DMS153 treated with DMSO at 0.1 percent for 48 hours (cell line): ENCODE data around the gene PRKCD.
A peak's percentile ranks its signal among the peaks of the same experiment; 100 is the strongest.
"Not testable (repeated sequence)": the region's sequence is repeated elsewhere in the genome, so short reads cannot be mapped to it uniquely, and the experiment has no call there.

Experiments
- DNase-seq: peaks from one replicate; lab custom pipeline; 2025; ENCODE audit not compliant: unreplicated experiment; lab: John Stamatoyannopoulos, UW

The PRKCD gene

DNA sequence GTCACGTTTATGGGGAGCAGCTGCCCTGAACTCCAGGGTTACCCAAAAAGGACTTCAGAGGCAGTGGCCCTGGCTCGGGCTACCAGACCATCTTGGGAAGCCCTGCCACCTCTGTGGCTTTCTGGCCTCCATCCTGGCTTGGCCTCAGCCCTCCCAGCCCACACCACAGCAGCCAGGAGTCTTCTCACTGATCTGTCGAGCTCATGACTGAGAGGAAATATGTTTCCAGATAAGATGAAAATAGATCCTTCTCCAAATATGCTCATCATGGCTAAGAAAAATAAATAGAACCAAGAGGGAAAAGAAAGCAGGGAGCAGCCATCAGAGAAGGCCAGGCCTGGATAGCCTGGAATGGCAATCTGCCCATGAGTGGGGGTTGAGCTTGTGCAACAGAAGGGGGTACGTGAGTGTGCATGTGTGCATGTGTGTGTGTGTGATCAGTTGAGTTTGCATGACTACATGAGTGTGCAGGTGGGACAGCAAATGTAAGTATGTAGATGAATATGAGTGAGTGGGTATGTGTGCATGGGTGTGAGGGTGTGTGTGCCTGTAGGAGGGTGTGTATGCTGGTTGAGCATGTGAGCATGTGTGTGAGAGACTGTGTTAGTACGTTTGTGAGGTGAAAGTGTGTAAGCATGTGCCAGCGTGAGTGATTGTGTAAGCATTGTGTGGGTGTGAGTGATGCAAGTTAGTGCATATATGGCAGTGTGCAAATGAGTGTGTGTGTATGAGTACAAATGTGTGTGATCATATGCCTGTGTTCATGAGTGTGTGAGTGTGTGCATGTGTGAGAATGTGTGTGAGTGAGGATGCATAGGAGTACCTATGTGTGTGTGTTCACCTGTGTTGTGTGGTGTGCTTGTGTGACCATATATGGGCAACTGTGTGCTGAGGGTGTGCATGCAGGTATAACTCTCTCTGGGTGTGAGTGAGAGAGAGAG lies 20.8 kb upstream of the PRKCD start:
- no peak for DNase-seq

DNA sequence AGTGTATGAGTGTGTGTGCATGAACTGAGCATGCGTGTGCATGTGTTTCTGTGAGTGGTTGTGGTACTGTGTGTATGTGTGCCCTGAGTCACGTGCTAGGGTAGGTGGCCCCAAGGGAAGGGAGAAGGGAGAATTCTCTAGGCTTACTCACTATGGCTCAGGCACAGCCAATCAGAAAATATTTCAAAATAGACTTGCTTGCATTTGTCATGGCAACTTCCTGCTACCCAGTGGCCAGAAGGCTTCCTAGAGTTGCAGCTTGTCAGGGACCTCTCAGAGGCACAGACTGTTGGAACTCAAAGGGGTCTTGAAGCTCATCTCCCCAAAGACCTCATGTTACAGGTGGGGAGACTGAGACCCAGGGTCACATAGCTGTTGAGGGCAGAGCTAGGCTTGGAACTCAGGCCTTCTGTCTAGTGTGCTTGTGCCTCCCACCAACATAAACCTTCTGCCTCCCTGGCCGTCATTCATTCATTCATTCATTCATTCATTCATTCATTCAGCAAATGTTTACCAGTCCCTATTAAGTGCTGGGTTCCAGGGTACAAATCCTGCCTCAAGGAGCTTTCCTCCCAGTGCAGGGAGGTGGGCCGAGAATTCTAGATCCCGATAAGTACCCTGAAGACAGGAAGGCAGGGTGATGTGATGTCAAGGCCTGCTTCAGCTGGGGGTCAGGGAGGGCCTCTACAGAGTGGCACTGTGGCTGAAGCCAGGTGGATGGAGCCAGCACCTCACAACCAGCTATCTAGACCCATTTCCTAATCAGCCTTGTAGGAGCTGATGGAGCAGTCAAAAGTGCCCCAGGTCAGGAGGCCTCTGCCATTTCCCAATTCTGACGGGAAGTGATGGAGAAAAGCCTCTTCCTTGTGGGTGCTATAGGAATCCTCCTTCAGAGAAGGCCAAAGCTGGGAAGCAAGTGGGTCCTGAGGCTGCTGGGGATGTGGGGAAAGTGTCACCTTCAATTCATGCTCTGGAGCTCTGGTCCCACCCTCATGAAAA lies 19.9 kb upstream of the PRKCD start:
- no peak for DNase-seq

DNA sequence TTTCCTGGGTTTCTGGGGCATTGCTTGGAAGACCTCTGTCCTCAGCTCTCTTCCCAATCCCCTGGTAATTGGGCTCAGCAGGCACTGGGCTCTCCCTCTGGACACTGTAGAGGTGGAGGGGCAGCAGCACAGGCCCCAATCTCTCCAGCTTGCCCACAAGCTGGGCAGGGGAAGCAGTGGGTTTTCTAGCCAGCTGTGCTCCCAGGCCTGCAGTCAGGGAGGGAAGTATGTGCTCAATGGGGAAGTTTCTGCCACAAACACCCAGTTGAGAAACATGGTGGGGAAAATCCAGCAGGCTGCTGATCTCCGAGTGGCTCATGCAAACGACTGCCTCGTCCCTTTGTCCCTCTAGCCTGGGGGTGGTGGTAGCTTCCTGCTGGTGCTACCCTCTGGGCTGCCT lies 18.0 kb upstream of the PRKCD start:
- DNase-seq, result no peak

DNA sequence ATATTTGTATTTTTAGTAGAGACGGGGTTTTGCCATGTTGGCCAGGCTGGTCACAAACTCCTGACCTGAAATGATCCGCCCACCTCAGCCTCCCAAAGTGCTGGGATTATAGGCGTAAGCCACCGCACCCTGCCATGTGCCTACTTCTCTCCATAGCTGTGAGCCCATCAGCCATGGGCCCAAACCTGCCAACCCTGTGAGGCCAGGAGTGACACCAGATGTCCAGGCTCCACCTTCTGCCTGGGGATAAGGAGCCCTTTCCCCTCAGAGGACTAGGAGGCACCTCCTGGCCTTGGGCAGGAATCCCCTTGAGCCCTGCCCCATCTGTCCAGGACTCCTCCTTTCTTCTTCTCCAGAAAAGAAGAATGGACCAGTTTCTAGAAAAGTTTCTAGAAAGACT lies 16.6 kb upstream of the PRKCD start:
- DNase-seq, result no peak

DNA sequence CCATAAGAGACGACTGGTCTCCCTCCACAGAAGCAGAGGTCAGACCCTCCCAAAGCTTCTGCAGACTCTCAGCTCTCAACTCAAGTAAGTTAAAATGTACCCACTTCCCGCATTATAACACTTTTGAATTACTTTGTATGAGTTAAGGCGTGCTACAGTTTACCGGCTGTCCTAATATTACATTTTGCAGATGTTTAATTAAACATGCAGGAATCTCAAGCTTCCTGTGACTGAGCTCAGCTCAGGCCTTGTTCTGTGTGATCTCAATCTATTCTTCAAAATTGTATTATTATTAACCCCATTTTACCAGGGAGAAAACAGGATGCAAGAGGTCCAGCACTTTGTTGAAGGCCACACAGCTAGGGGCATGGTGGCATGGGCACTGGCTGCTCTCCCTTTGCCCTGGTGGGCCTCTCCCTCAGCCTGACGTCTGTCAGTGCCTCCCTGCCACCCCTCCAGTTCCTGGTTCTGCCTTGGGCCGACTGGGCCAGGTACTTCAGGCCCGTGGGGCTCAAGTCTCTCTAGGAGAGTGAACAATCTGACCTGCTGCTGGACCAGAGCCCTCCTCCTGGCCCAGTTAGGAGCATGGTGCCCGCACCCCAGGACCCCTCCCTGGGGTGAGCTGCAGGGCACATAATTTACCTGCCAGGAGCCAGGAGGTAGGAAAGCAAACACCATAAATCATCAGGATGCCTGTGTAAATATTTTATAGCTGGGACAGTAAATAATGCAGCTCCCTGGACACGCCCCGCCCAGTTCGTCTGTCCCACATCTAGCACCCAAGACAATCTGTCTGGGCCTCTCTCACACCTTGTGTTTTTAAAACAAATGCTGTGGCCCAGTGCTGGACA lies 15.9 kb upstream of the PRKCD start:
- peak; percentile 7 for DNase-seq

DNA sequence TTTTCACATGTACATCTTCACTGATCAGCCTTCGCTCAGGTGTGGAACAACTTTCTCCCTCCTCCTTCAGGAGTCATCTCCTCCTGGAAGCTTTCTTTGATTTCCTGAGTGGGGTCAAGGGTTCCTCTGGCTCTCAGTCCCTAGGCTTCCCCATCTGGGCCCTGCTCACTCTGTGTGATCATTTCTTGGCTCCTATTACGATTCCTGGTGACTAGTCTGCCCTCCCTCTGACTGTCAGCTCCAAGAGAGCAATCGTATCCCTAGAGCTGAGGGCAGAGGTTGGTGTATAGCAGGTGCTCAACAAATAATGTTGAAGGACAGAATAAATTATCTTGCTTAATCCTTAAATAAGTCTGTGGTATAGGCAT lies 15.3 kb upstream of the PRKCD start:
- DNase-seq, result no peak

DNA sequence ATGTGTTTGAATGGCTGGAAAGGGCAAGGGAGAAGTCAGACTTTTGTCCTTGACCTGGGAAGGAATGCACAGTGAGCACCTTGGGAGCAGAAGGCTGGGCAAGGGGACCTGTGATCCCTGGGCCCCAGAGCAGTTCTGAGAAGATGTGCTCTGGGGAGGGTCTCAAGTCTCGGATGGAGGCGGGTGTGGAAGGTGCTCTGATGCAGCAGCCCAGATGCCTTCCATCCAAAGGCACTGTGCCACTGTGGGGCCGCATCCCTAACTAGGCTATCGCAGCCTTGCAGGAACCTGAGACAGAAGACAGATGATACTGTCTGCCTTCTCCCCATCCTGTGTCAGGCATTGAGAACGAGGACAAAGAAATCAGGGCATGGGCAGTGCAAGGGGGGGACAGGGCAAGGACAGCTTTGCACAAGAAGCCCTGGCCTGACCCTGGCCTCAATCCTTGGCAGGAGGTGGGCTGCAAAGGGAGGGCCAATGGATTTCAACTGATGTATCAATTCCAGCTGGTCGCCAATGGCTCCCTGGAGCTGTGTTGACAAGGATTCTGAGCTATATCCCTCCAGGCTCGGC lies 14.6 kb upstream of the PRKCD start:
- no peak for DNase-seq

DNA sequence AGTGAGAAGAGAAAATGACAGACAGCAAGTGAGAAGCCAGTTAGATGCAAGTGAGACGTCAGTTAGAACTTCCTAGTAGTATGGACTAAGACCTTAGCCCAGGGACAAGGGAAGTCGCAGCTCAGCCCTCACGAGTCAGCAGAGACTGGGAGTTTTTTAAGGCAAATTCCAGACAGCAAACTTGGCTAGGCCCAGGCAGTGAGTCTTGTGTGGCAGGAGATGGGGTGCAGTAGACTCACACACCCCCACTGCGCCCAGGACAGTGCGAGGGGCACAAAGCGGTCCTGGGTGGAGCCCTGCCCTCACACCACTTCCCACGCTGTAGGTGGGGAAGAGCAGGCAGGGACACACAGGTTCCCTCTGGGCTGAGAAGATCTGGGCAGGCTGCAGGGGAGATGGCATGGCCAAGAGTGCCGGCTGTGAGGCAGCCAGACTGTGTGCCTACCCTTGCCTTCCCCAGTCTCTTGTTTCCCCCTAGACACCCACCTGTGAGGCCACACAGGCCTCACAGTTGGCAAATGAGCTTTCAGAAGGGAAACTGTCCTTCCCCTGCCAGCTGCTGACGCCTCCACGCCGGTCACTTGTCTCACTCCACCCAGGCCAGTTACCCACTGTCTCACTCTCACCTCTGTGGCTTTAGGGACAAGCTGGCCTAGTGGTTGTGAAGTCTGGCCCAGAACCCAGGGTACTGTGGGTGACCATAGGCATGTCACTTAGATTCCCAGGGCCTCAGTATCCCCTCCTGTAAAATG lies 13.7 kb upstream of the PRKCD start:
- DNase-seq, result no peak

DNA sequence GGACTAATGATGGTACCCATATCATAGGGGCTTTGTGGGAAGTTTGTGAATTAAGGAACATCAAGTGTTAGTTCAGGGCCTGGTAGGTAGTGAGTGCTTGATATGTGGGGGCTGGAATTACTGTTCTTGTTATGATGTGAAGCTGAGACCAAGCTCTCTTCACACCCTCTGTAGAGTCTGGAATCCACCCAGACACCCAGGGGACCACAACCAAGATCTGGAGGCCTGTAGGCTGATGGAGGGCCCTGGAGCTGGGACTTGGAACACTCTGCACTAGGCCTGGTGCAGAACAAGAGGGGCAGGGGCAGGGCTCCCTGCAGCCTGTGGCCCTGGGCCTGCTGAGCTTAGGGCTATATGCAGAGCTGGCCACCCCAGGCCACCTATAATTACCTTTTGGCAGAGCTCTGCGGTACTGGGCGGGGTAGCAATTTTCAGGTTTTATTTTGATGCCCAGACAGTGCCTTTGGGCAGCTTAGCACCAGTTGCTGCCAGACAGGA lies 13.1 kb upstream of the PRKCD start:
- DNase-seq, result no peak

DNA sequence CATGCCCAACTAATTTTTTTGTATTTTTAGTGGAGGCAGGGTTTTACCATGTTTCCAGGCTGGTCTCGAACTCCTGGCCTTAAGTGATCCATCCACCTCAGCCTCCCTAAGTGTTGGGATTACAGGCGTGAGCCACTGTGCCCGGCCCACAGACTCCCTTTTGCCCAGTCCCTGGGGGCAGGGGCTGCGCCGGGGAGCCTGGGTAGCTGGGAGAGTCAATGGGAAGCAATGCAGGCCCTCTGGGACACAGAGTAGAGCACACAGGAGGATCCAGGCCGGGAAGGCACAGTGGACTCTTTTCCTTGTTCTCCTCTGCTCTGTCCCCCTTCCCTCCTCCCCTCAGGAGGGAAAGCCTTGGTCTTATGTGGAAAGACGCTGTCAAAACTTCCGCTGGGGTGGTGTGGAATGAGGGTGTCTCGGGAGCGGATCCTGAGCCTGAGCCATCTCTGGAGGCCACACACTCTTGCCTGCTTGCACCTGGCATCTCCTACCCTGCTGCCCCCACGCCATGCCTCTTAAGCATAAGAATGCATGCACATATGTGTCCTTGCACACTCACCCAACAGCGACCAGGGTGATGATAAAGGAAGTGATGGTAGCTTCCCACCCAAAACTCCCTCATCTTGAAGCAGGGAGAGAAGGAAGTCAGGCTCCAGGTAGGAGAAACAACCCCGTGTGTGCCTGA lies 11.9 kb upstream of the PRKCD start:
- no peak for DNase-seq

DNA sequence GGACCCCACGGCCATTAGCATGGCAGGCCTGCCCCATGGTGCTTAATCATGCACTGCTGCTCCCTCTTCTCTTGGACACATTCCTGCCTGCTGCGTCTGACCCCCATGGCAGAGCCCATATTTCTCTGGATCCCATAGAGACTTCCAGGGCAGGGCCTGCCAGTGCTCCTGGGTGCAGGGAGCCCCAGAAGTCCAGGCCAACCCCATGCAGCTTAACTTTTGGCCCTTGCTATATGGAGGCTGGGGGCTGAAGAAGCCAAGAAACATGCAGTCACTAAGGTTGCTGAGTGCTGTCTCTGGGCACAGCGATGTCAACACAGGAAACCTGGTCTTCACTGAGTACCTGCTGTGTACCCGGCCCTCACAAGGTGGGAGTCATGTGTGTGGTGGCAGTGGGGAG lies 11.3 kb upstream of the PRKCD start:
- no peak for DNase-seq

DNA sequence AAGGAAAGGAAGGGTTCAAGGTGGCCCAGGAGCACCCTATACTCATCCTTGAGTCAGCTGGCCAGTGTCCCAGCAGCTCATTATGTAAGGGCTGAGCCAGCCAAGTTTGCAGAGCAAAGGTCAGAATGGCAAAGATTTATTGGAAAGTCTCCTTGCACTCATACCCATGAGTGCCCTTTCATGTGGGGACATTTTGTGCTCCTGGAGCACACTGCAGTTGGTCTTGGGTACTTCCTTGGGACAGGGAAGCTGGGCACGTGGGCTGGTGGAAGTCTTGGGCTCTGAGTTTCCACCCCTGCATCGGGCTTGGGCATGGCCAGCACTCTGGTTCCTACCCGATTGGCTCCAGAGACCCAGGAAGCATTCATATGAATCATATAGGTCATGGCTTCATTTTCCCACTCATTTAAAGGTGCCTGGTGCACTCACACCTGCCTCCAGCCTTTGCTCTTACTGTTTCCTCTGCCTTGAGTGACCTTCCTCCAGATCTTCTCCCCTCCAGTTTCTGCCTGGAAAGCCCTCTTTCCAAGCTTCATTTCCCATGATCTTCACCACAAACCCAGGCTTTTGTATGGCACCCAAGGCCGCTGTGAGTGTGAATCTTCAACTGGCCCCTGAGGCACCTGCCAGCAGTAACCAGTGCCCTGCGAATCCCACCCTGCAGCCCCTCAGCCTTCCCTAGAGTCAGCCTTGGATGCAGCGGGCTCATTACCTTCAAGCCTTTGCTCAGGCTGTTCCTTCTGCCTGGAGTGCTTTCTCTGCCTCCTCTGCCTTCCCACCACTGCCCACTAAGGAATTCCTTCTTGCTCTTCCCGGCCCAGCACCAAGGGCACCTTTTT lies 10.5 kb upstream of the PRKCD start:
- DNase-seq, result no peak

DNA sequence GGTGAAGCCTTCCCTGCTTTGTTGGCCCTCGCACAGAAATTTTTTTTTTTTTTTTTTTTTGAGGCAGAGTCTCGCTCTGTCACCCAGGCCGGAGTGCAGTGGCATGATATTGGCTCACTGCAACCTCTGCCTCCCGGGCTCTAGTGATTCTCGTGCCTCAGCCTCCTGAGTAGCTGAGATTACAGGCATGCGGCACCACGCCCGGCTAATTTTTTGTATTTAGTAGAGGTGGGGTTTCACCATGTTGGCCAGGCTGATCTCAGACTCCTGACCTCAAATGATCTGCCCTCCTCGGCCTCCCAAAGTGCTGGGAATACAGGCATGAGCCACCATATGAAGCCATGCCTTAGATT lies 9.9 kb upstream of the PRKCD start:
- DNase-seq, result not testable (repeated sequence)

DNA sequence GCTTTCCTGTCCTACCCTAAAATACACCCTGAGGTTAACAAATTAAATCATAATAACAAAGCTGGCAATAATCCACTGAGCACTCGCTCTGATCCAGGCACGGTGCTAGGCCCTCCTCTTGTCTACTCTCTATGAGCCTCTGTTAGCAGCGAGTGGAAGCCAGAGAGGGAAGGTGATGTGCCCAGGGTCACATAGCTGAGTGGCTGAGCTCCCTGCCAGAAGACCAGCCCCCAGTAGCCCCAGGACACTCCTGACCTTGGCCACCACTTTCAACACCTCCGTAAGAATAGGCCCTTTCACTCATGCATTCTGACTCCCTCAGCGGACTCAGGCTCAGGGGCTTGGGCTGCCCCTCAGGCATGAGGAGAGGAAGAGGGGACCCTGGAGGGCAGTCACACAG lies 9.5 kb upstream of the PRKCD start:
- no peak for DNase-seq

DNA sequence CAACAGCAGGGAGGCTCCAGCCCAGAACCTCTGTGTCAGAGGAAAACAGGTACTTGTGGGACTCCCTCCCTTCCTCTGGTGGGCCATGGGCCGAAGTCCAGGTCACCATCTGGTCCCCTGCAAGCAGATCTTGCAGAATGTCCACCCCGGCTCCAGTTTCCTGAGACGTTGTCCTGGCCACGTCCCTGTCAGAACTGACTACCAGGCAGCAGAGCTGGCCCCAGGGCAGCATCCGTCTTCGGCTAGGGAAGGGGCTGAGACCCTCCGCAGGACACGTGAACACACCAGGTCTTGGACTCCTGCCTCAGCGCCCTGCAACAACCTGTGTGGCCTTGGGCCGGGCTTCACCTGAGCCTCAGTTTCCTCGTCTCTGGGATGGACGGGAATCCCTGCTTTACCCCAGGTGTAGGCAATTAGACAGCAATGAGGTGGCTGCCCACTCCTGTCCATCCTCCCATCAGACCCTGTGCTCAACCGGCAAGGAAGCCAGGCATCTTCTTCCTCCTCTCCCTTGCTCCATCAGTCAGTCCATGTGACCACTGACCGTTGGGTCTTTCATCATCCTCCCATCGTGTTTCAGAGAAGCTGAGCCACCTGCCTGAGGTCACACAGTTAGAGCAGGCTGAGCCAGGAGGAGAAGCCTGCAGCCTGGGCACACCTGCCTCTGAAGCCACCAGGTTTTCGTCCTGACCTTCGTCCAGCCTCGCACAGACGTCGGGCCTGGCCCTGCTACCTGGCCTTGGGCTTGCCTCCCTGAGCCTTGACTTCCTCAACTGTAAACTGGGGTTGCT lies 8.9 kb upstream of the PRKCD start:
- no peak for DNase-seq

DNA sequence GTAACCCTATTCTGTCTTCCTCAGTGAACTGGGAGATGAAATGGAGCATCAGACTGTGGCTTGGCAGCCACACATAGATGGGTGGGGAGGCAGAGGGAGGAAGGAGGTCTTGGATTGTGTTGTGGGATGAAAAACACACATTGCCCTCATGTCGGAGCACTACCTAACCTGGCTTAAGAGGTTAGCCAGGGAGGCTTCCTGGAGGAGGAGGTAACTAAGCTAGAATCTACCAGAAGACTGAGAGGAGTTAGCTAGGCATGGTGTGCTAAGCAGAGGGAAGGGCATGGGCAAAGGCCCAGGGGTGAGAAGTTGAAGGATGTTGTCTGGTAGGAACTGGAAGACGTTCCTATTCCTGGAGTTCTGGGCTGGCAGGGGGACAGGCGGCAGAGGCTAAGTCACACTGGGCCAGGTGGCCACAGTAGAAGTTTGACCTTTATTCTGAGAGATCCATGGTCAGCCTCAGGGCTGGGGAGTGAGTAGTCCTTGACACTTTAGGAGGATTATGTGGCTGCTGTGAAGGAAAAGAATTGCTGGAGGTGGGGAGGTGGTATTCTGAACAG lies 7.7 kb upstream of the PRKCD start:
- DNase-seq, result no peak

DNA sequence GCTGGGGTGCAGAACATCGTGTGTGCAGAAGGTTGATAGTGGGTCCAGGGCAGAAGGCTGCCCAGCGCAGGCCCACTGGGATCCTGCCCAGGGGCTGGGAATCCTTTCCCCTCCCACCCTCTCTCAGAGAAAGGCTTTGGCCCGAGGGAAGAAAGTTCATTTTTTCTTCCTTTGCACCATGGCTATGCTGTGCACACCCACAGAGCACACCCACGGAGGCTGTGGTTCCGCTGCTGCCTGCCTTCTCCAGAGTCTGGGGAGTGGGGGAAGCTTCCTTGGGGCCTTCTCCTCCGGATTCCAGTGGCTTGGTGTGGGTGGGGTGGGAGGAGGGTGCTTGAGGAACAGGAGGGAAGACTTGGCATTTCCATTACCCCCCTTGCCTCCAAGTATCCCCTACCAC lies 7.0 kb upstream of the PRKCD start:
- DNase-seq, result no peak
